HUES64 (cell line): Measurements from ENCODE around the gene PCDH12.

Source experiments
- H3K27ac ChIP-seq: 2 replicates; pipeline ENCODE4 v1.7.0; 2013; ENCODE audit warnings: low read depth, low read length, inconsistent platforms
- H3K27me3 ChIP-seq: 2 replicates; pipeline ENCODE4 v1.6.1; 2013; ENCODE audit warnings: mild to moderate bottlenecking, low read length; ENCODE audit not compliant: insufficient read depth
- H3K36me3 ChIP-seq: 2 replicates; pipeline ENCODE4 v1.6.1; 2013; ENCODE audit warnings: mild to moderate bottlenecking, low read length; ENCODE audit not compliant: insufficient read depth
- H3K4me1 ChIP-seq: 2 replicates; pipeline ENCODE4 v1.6.1; 2013; ENCODE audit warnings: mild to moderate bottlenecking, low read length, moderate library complexity; ENCODE audit not compliant: insufficient read depth
- H3K4me3 ChIP-seq: 2 replicates; pipeline ENCODE4 v1.5.1; 2013; ENCODE audit warnings: mild to moderate bottlenecking, low read length, moderate library complexity
- H3K9ac ChIP-seq: 2 replicates; pipeline ENCODE4 v1.6.1; 2013; ENCODE audit warnings: mild to moderate bottlenecking, low read depth, low read length
- H3K9me3 ChIP-seq: 2 replicates; pipeline ENCODE4 v1.6.1; 2013; ENCODE audit warnings: low read depth, low read length; ENCODE audit not compliant: insufficient read depth
- WGBS: fragments of 150-250, 120-280 bp; methylation state at CpG from one replicate; pipeline ENCODE4 v1.1.7; 2013; ENCODE audit warnings: missing lambda C conversion rate; 5-methylcytosine and 5-hydroxymethylcytosine counted together

PCDH12 gene

DNA sequence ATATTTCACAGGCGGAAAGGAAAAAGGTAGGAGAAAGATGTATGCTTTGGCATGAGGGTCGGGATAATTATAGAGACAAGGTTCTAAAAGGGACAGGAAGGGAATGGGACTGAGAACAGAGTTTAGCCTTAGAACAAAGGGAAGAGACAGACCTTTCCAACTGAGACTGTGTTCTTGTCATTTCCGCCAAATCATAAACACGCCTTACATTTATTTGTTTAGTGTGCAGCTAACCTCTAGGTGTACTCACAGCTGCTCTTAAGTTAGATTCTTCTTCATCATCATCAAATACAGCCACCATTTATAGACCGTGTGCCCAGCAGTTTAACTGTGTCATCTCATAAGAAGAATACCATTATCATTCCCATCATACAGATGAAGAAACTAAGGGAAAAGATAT, 40.2 kb downstream of the PCDH12 start:
- WGBS = 76% methylated on average over 5 of the region's 5 CpGs
- H3K9ac ChIP-seq = no peak overlapping the region
- H3K4me1 ChIP-seq = peaks cover 5% of the 10 kb centered on the region; the same call in 1 of the 2 replicates
- H3K27ac ChIP-seq = no peak overlapping the region
- H3K4me3 ChIP-seq = no peak overlapping the region
- peaks cover 24% of the 10 kb centered on the region for H3K27me3 ChIP-seq
- no peaks in the 10 kb centered on the region for H3K9me3 ChIP-seq
- H3K36me3 ChIP-seq = no peaks in the 10 kb centered on the region

DNA sequence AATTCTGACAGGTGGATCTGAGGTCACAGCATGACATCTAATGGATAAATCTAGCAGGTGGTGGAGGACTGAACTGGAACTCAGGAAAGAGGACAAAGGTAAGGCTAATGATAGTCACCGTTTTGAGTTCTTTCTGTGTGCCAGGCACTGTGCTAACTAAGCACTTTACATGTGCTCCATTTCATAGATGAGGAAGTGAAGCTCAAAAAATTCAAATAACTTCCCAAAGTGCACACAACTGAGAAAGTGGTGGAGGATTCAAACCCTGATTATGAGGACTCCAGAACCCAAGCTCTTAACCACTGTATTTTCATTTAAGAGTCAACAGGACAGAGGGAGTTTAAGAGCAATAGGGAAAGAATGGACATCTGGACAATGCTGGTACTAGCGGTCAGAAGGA, 41.5 kb downstream of the PCDH12 start:
- WGBS = 87% methylated on average over 2 of the region's 2 CpGs
- Histone ChIP-seq H3K4me1 (peaks cover 5% of the 10 kb centered on the region; the same call in 1 of the 2 replicates), H3K27ac (no peak overlapping the region), H3K9me3 (no peaks in the 10 kb centered on the region), H3K4me3 (no peak overlapping the region), H3K36me3 (no peaks in the 10 kb centered on the region), H3K27me3 (peaks cover 25% of the 10 kb centered on the region), H3K9ac (no peak overlapping the region)

DNA sequence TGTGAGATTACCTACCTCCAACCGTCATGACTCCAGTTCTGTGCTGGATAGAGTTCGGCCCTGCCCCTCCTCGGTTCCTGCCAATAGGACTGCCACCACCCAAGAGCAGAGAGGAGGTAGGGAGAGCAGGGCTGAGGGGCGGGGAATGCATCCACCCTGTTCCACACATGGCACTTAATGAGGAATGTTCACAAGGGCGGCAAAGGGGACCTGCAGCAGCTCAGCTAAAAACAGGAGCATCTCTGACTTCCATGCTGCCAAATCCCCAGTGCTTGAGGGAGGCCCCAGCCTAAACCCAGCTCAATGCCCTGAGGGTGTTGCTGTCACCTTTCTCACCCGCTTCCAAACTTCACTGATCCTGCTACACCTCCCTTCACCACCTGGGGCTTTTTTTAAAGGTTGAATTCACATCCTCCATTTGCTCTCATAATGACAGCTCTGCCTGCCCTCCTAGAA, 42.1 kb downstream of the PCDH12 start:
- H3K4me1 ChIP-seq = peaks cover 5% of the 10 kb centered on the region; the same call in 1 of the 2 replicates
- no peak overlapping the region for H3K27ac ChIP-seq
- H3K27me3 ChIP-seq = peaks cover 25% of the 10 kb centered on the region
- H3K4me3 ChIP-seq = no peak overlapping the region
- WGBS = 47% methylated on average over 6 of the region's 6 CpGs
- H3K9ac ChIP-seq = no peak overlapping the region
- no peaks in the 10 kb centered on the region for H3K36me3 ChIP-seq
- no peaks in the 10 kb centered on the region for H3K9me3 ChIP-seq

DNA sequence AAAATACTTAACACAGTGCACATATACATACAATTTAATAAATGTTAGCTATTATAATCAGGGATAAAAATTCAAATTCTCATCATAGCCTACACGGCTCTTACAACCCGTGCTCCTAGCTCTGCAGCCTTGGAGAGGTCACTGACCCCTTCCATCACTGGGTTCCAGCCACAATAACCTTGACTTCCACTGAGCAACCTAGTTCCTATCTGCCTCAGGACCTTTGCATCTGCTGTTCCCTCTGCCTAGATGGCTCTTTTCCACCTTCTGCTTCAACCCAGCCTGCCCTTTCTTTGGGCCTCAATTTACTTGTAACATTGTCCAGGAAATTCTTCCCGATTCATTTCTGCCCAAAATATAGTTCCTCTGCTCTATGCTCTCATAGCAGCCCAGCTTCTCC, 43.2 kb downstream of the PCDH12 start:
- 93% methylated on average over 3 of the region's 3 CpGs for WGBS
- Histone ChIP-seq H3K4me1 (peaks cover 5% of the 10 kb centered on the region; the same call in 1 of the 2 replicates), H3K27me3 (peaks cover 25% of the 10 kb centered on the region), H3K36me3 (no peaks in the 10 kb centered on the region), H3K9ac (no peak overlapping the region), H3K27ac (no peak overlapping the region), H3K9me3 (no peaks in the 10 kb centered on the region), H3K4me3 (no peak overlapping the region)

DNA sequence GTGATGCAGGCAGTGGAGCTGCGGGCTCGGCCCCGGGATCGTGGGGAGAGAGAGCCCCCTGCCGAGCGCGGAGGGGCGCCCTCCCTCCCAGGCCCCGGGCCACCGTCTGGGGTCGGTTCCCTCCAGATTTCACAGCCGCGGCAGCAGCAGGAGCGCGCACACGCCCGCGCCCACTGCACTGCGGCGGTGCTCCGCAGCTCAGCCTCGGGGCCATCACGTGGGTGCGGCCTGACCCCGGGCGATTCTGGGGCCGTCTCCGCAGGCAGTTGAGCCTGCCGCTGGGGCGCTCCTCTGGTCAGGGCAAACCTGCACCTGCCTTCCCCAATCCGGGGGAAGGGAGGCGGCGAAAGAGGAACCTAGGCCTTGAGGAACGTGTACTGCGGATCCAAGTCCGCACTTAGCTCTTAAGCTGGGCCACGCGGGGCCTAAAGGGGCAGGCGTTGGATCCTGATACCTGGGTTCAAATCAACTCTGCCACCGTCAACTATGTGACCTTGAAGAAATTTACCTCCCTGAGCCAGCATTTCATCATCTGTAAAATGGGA, 43.7 kb downstream of the PCDH12 start:
- Histone ChIP-seq H3K27me3 (peaks cover 25% of the 10 kb centered on the region), H3K9me3 (no peaks in the 10 kb centered on the region), H3K27ac (no peak overlapping the region), H3K9ac (peak overlapping the region; percentile 50), H3K4me1 (peaks cover 5% of the 10 kb centered on the region; the same call in 1 of the 2 replicates), H3K36me3 (no peaks in the 10 kb centered on the region), H3K4me3 (peak overlapping the region; percentile 49)
- WGBS = 10% methylated on average over 39 of the region's 40 CpGs

DNA sequence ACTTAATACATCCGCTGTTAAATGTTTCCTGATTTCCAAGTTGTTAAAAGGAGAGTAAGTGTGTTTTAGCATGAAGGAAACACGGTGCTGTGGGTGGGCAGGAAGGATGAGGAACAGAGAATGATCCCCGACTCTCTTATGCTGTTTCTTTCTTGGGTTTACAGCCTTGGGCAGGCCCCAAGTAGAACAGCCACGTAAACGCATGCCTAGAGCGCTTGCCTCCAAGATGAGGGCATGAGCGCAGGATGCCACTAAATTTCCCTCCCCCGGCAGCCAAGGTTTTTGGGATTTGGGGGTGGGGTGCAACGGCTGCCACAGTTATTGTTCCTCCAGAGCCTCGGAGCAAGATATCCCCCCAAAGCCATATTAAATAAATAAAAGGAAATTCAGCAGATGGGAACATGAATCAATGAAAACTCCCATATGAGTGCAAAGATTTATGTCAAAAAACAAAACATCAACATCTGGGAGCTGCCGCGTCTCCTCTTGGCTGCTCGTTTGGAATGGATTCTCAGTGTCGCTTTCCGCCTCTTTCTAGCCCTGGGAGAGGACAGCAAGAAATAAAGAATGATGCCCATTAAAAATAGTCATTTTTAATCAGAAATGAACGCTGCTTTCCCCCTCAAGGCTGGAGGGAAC, 44.3 kb downstream of the PCDH12 start:
- Histone ChIP-seq H3K9ac (peak overlapping the region; percentile 50), H3K9me3 (no peaks in the 10 kb centered on the region), H3K4me3 (peak overlapping the region; percentile 49), H3K4me1 (peaks cover 5% of the 10 kb centered on the region; the same call in 1 of the 2 replicates), H3K36me3 (no peaks in the 10 kb centered on the region), H3K27me3 (peaks cover 25% of the 10 kb centered on the region), H3K27ac (no peak overlapping the region)
- WGBS = 27% methylated on average over 14 of the region's 16 CpGs

DNA sequence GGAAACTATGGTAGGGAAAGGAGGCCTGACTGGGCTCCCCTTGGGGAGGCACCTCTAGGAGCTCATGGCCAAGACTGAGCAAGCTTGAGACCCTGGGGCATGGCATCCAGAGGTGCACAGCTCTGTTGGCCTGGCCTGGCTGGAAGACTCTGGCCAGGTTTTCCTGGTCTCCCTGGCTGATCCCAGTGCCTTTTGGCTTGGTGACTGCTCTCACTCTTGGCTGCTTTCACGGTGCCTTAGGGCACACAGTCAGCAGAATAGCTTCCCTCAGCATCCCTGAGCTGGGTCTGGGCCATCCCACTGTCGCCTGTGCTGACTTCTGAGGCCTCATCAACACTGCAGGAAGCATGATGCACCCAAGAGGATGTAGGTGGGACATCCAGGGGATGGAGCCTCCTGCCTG, 47.7 kb downstream of the PCDH12 start:
- no peak overlapping the region for H3K4me3 ChIP-seq
- H3K9ac ChIP-seq = no peak overlapping the region
- 75% methylated on average over 2 of the region's 2 CpGs for WGBS
- no peaks in the 10 kb centered on the region for H3K36me3 ChIP-seq
- H3K27me3 ChIP-seq = peaks cover 25% of the 10 kb centered on the region
- H3K27ac ChIP-seq = no peak overlapping the region
- peaks cover 6% of the 10 kb centered on the region; the same call in 1 of the 2 replicates for H3K9me3 ChIP-seq
- H3K4me1 ChIP-seq = no peaks in the 10 kb centered on the region

DNA sequence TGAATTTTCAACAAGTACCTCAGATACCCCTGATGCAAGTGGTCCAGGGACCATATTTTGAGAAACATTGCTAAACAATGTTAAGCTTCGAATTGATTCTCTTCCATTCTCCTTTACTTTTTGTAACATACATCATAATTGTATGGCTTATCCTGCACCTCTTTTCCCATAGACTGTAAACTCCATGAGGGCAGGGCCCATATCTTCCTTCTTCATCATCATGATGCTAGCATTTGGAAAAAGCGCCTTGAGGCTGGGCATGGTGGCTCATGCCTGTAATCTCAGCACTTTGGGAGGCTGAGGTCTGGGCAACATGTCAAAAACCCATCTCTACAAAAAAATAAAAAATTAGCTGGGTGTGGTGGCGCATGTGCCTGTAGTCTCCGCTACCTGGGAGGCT, 48.8 kb downstream of the PCDH12 start:
- peaks cover 6% of the 10 kb centered on the region; the same call in 1 of the 2 replicates for H3K9me3 ChIP-seq
- H3K27me3 ChIP-seq = peaks cover 15% of the 10 kb centered on the region
- H3K36me3 ChIP-seq = no peaks in the 10 kb centered on the region
- no peak overlapping the region for H3K4me3 ChIP-seq
- no peak overlapping the region for H3K9ac ChIP-seq
- no peak overlapping the region for H3K27ac ChIP-seq
- no peaks in the 10 kb centered on the region for H3K4me1 ChIP-seq
- WGBS = 70% methylated on average over 4 of the region's 4 CpGs

DNA sequence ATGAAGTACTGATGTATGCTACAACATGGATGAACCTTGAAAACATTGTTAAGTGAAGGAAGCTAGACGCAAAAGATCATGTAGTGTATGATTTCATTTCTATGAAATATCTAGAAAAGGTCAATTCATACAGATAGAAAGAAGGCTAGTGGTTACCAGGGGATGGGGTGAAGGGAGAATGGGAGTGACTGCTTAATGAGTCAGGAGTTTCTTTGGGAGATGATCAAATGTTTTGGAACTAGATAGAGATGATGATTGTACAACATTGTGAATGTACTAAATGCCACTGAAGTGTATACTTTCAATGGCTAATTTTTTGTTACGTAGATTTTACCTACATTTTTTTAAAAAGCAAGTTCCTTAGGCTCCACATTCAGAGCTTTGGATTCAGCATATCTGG, 49.2 kb downstream of the PCDH12 start:
- peaks cover 11% of the 10 kb centered on the region for H3K27me3 ChIP-seq
- H3K9me3 ChIP-seq = peaks cover 6% of the 10 kb centered on the region; the same call in 1 of the 2 replicates
- H3K4me1 ChIP-seq = no peaks in the 10 kb centered on the region
- 96% methylated on average over 2 of the region's 2 CpGs for WGBS
- H3K9ac ChIP-seq = no peak overlapping the region
- H3K36me3 ChIP-seq = no peaks in the 10 kb centered on the region
- no peak overlapping the region for H3K27ac ChIP-seq
- H3K4me3 ChIP-seq = no peak overlapping the region

DNA sequence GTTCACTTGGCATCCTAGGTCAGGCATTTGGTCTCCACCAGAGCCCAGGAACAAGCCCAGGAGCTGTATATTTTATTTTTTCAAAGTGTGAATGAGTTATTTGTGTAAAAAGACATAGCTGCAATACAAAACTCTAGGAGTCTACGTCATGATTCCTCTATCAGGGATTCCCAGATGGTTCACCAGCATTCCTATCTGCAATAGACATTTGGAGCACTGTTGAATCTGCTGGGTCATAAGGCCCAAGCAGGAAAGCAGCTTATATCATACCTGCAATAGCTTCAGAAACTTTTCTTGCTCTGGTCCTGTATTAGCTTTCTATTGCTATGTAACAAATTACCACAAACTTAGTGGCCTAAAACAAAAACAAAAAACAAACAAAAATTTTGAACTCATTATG, 51.0 kb downstream of the PCDH12 start:
- no peaks in the 10 kb centered on the region for H3K36me3 ChIP-seq
- 0% methylated on average over 1 of the region's 1 CpG for WGBS
- no peak overlapping the region for H3K4me3 ChIP-seq

DNA sequence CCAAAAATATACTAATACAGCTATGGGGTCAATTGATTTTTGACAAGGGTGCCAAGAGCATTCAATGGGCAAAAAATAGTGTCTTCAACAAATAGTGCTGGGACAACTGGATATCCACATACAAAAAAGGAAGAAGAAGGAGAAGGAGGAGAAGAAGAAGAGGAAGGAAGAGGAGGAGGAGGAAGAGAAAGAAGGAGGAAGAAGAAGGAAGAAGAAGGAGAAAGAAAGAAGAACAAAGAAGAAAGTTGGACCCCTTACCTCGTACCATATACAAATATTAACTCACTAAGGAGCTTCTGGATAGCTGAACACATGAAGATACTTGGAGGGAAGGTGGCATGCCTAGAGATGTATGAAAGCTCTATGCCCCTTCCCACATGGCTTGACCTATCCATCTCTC, 51.5 kb downstream of the PCDH12 start:
- H3K9ac ChIP-seq = no peak overlapping the region
- no CpG with 5 or more reads among the region's 1 CpG for WGBS
- no peaks in the 10 kb centered on the region for H3K36me3 ChIP-seq
- H3K9me3 ChIP-seq = peaks cover 6% of the 10 kb centered on the region; the same call in 1 of the 2 replicates
- no peaks in the 10 kb centered on the region for H3K27me3 ChIP-seq
- H3K4me1 ChIP-seq = no peaks in the 10 kb centered on the region
- no peak overlapping the region for H3K27ac ChIP-seq
- H3K4me3 ChIP-seq = no peak overlapping the region

More for the DNA sequence above, 51.0 kb downstream of the PCDH12 start:
- Histone ChIP-seq H3K4me1 (no peaks in the 10 kb centered on the region), H3K27ac (no peak overlapping the region), H3K9me3 (peaks cover 6% of the 10 kb centered on the region; the same call in 1 of the 2 replicates), H3K9ac (no peak overlapping the region), H3K27me3 (no peaks in the 10 kb centered on the region)
